Ishikawa (cell line): ENCODE results near the gene FAAP20.

Experiments
- CEBPB ChIP-seq: IDR thresholded peaks from 2 replicates; pipeline ENCODE4 v1.6.1; 2012
- CREB1 ChIP-seq: IDR thresholded peaks from 2 replicates; pipeline ENCODE4 v1.6.1; 2012; ENCODE audit warnings: low read depth
- EGR1 ChIP-seq: IDR thresholded peaks from 2 replicates; pipeline ENCODE4 v1.6.1; 2012
- EP300 ChIP-seq: IDR thresholded peaks from 2 replicates; pipeline ENCODE4 v1.6.1; 2012; ENCODE audit warnings: borderline replicate concordance
- NFIC ChIP-seq: IDR thresholded peaks from 2 replicates; pipeline ENCODE4 v1.6.1; 2012
- RAD21 ChIP-seq: IDR thresholded peaks from 2 replicates; pipeline ENCODE4 v1.6.1; 2012; ENCODE audit warnings: low read depth
- TAF1 ChIP-seq: IDR thresholded peaks from 2 replicates; pipeline ENCODE4 v1.6.1; 2012; ENCODE audit warnings: low read depth, mild to moderate bottlenecking
- TCF12 ChIP-seq: IDR thresholded peaks from 2 replicates; pipeline ENCODE4 v1.6.1; 2012; ENCODE audit warnings: low read depth
- TEAD4 ChIP-seq: IDR thresholded peaks from 2 replicates; pipeline ENCODE4 v1.6.1; 2012
- YY1 ChIP-seq: IDR thresholded peaks from 2 replicates; pipeline ENCODE4 v1.6.1; 2012; ENCODE audit warnings: low read depth
- ZBTB7A ChIP-seq: IDR thresholded peaks from 2 replicates; pipeline ENCODE4 v1.6.1; 2012; ENCODE audit warnings: low read depth
- TF ChIP-seq, protein P1 (sequence below): IDR thresholded peaks from 2 replicates; pipeline ENCODE4 v1.6.1; 2012
- TF ChIP-seq, protein P2 (sequence below): IDR thresholded peaks from 2 replicates; pipeline ENCODE4 v1.6.1; 2012; ENCODE audit warnings: low read depth, mild to moderate bottlenecking
- TF ChIP-seq, protein P3 (sequence below): IDR thresholded peaks from 2 replicates; pipeline ENCODE4 v1.6.1; 2012

DNA sequence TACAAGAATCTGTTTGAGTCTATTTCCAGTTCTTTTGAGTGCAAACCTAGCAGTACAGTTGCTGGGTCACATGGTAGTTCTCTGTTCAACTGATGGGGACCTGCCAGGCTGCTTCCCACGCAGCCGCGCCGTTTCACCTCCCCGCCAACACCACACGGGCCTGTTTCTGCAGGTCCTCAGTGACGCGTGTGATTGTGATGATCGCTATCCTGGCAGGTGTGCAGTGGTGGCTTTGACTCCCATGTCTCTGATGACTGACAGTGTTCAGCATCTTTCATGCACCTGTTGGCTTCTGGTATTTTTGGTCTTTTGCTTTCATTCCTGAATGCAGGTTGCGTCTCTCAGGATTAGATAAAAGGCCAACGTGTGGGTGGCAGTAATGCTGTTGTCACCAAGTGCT lies 41.6 kb downstream of the FAAP20 start:
- TF ChIP-seq YY1 (no peak), TEAD4 (no peak), ZBTB7A (no peak), TAF1 (no peak), CEBPB (no peak), EP300 (no peak), TCF12 (no peak), NFIC (no peak), CREB1 (no peak), RAD21 (no peak), EGR1 (no peak)
- TF ChIP-seq, protein P1, sequence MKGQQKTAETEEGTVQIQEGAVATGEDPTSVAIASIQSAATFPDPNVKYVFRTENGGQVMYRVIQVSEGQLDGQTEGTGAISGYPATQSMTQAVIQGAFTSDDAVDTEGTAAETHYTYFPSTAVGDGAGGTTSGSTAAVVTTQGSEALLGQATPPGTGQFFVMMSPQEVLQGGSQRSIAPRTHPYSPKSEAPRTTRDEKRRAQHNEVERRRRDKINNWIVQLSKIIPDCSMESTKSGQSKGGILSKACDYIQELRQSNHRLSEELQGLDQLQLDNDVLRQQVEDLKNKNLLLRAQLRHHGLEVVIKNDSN = no peak
- TF ChIP-seq, protein P2, sequence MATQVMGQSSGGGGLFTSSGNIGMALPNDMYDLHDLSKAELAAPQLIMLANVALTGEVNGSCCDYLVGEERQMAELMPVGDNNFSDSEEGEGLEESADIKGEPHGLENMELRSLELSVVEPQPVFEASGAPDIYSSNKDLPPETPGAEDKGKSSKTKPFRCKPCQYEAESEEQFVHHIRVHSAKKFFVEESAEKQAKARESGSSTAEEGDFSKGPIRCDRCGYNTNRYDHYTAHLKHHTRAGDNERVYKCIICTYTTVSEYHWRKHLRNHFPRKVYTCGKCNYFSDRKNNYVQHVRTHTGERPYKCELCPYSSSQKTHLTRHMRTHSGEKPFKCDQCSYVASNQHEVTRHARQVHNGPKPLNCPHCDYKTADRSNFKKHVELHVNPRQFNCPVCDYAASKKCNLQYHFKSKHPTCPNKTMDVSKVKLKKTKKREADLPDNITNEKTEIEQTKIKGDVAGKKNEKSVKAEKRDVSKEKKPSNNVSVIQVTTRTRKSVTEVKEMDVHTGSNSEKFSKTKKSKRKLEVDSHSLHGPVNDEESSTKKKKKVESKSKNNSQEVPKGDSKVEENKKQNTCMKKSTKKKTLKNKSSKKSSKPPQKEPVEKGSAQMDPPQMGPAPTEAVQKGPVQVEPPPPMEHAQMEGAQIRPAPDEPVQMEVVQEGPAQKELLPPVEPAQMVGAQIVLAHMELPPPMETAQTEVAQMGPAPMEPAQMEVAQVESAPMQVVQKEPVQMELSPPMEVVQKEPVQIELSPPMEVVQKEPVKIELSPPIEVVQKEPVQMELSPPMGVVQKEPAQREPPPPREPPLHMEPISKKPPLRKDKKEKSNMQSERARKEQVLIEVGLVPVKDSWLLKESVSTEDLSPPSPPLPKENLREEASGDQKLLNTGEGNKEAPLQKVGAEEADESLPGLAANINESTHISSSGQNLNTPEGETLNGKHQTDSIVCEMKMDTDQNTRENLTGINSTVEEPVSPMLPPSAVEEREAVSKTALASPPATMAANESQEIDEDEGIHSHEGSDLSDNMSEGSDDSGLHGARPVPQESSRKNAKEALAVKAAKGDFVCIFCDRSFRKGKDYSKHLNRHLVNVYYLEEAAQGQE = no peak
- TF ChIP-seq, protein P3, sequence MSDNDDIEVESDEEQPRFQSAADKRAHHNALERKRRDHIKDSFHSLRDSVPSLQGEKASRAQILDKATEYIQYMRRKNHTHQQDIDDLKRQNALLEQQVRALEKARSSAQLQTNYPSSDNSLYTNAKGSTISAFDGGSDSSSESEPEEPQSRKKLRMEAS = no peak
